HG03457 (cell line): ENCODE data around the gene ACTG1.

Experiments used
- ATAC-seq: cut with Tn5 transposase; IDR thresholded peaks from one replicate; pipeline ENCODE4 v1.9.1; 2021; ENCODE audit warnings: moderate number of reproducible peaks; ENCODE audit not compliant: unreplicated experiment

The ACTG1 gene

DNA sequence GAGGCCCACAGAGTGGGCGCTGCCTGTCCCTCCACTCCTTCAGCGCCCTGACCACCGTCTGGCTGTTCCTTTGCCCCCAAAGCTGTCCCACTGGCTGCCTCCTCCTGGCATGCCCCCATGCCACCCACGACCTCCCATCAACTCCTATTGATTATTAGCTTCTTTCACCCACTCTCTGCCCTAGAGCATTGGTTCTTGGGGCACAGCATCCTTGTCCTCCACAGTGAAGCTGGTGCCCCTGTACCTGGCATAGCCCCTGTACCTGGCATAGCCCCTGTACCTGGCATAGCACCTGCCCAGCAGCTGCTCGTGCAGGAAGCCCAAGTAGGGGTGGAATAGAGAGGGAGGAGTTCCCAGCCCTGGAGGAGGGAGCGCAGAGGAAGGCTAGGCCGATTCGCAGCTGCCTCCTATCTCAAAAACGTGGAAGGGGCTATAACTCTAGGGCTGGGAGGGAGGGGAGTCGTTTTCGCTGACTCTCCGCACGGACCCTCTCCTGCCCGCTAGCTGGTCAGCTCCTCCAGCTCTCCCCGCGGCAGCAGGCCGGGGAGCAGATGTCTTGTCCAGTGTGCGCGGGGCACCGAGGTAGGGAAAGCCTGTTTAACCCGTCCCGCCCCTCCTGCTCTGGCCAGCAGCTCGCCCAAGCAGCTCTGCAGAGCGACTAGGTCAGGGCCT lies 5.7 kb upstream of the ACTG1 start:
- ATAC-seq: no peak

DNA sequence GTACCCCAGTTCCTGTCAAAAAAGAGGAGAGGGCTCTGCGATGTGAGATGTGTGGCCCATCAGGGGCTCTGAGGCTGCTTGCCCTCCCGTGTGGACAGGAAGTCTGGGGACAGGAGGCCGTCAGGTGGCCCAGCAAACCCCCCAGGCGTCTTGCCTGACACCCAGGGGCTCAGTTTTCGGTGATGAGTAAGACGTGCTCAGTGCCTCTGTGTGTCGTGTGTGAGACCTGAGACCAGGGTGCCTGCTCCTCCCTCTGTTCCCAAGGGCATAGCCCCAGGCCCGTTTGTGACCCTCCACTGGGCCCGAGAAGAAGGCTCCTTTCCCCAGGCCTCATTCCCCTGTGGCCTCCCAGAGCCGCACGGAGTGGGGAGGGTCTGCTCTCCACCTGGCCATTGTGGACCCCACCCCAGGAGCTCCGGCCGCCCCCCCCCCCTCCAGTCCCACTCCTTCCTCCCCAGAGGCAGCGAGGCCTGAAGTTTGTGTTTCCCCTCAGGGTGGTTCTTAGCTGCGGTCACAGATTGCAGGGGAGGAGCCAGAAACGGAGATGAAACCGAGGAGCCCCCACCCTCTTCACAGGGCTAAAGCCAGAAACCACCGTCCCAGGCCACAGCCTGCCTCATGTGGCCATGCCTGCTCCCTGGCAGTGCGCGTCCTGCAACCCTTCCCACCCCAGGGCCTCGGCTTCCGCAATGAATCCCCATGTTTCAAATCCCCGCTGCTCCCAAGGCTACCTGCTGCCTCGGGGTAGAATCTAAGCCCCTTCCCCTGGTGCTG lies 4.9 kb upstream of the ACTG1 start:
- no peak for ATAC-seq

DNA sequence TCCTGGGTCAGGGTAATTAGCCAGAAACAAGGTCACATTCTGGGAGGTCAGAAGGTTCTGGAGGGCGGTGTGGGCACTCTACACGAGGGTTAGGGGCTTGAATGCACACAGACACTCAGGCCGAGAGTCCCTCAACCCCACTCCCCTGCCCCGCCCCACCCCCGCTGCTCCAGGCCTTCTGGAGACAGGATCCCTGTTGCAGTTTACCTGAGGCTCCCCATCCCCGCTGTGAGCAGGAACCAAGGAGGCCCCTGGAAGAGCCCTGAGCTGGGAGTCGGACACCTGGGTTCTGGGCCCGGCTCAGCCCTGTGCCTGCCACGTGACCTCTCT lies 4.4 kb upstream of the ACTG1 start:
- no peak for ATAC-seq

DNA sequence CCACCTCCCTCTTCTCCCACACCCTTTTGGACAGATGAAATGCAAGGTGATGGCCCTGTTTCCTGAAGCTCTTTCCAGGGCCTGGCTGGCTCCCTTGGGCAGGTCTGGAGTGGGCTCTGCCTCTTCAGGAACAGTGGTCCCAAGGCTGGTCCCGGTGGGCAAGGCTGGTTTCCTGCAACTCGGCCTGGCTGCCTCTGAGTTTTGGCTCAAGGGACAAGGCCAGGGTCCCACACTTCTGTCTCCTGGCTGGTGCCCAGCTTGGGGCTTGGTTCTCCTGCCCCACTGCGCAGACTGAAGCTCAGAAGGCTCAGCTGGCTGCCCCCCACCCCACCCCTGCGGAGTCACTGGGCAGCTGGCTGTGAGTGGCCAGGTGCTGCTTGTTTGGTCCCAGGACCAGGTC lies 3.8 kb upstream of the ACTG1 start:
- no peak for ATAC-seq

DNA sequence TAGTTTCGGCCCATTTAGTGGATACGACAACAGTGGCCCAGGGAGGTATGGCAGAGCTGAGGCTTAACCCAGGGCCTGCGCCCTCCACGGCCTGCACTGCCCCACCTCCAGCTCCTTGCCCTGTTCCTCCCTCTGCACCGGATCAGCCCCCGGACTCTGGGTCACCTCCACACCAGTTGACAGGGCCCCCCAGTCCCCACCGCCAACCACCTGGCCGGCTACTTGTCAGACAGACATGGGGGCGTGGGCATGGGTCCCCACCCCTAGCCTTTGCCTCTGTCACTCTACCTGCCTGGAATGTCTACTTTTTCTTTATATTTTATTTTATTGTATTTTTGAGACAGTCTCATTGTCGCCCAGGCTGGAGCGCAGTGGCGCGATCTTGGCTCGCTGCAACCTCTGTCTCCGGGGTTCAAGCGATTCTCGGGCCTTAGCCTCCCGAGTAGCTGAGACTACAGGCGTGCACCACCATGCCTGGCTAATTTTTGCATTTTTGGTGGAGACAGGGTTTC lies 3.0 kb upstream of the ACTG1 start:
- no peak for ATAC-seq

DNA sequence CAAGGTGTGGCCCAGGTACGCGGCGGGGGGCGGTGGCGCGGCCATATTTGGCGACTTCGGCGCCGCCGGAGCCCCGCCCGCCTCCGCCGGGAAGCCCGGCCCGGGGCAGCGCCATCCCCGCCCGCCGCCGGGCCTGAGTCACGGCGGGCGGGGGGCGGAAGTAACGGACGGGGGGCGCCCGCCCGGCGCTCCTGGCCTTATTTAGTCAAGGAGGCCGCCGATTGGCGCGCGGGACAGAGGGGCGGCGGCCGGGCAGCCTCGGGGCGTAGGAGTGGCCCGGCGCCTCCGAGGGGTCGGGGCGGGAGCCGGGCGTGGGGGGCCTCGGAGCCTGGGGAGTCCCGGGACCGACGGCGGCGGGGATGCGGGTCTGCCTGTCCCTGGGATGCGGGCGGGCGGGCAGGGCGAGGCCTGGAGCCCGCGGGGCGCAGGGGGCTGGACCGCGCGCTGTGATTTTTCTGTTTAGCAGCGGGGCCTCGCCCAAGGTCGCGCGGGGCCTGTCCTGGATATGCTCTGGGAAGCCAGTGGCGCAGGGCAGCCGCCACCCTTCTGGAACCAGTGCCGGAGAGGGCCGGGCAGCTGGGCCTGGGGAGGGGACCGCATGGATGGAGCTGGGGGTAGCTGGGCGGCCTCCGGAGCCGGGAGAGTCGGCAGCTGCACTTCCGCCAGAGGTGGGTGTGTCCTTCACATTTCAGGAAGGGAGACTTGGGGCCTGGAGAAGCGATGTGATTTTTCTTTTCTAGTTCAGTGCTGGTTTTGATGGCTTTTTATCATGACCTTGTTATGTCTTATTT lies 2.3 kb upstream of the ACTG1 start:
- no peak for ATAC-seq

DNA sequence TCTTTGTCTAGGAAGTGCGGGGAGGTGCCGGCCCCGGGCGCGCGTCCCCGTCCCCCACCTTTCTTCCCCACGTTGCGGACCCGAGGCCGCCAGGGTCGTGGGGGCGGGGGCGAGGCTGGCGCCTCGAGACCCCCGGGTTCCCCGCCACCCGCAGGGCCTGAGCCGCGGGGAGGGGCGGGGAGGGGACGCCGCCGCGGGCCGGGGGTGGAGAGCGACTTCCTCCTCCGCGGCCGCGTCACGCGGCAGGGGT lies 1.8 kb upstream of the ACTG1 start:
- ATAC-seq: no peak

DNA sequence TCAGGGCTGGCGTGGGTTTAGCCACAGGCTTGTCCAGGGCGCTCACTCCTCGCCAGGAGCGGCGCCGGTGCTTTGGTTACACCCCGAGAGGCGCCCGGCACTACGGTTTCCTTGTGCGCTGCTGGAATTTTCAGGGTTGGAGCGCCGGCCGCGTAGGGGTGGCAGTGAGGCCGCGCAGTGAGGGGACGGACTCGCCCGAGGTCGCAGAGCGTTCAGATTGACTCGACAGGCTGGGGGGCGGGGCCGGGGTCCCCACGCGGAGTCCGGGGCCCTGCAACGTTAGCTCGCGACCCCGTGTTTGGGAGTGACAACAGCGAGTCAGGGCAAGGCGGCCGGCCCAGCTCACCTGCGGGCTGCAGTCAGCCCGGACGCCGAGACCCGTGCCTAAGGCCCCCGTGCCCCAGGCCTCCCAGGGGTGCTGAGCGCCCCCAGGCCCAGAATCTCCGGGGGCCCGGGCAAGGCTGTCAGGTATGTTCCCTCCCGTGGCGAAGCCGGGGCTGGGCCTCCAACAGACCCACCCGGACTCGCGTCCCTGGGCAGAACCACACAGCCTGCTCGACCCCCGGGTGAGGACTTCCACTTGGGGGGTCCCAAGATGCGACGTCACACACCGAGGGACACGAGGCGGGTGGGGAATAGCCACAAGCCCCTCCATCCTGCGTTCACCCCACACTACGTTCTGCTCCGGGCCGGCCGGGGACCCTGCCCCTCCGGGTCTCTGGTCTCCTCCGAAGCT lies 1.3 kb upstream of the ACTG1 start:
- no peak for ATAC-seq

DNA sequence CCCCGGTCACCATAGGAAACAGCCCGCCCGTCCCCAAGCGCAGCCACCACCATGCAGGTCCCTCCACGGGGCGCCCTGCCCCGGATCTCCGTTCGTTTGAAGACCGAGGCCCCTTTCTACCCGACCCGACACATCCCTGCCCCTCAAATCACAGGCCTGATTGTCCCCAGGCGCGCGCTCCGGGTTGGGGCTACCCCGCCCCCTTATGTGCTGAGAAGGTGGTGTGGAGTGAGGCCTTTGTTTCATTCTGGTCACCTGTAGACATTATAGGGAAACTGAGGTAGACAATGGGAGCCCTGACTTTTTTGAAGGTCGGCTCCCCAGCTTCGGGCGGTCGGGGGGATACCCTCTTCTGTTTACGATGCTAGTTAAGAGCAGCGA lies 763 bp upstream of the ACTG1 start:
- no peak for ATAC-seq

DNA sequence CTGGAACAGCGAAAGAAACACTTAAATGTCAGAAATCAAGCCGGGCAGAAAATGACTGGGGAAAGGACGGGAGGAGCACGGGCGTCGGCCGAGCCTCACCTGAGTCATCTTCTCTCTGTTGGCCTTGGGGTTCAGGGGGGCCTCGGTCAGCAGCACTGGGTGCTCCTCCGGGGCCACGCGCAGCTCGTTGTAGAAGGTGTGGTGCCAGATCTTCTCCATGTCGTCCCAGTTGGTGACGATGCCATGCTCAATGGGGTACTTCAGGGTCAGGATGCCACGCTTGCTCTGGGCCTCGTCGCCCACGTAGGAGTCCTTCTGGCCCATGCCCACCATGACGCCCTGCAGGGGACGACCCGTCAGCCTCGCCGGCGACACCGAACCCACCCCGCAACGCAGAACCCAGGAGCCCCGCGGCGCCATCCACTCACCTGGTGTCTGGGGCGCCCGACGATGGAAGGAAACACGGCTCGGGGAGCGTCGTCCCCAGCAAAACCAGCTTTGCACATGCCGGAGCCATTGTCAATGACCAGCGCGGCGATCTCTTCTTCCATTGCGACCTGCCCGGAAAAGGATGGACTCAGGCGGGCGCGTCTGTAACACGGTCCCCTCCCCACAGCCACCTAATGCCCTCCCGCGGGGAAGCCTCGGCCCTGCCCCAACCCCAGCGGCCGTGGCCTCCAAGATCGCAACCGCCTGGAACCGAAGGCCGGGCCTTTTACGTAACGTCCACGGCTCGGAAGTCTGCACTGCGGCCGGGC lies 616 bp downstream of the ACTG1 start:
- ATAC-seq: peak; percentile 4

DNA sequence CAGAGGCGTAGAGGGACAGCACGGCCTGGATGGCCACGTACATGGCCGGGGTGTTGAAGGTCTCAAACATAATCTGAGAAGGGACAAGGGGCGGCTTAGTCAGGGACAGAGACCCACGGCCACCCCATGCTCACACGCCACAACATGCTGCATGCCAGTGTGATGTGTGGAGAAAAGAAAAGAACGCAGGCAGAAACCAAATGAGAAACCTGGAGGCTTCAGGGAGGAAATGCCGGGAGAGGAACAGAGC lies 1.1 kb downstream of the ACTG1 start:
- no peak for ATAC-seq

DNA sequence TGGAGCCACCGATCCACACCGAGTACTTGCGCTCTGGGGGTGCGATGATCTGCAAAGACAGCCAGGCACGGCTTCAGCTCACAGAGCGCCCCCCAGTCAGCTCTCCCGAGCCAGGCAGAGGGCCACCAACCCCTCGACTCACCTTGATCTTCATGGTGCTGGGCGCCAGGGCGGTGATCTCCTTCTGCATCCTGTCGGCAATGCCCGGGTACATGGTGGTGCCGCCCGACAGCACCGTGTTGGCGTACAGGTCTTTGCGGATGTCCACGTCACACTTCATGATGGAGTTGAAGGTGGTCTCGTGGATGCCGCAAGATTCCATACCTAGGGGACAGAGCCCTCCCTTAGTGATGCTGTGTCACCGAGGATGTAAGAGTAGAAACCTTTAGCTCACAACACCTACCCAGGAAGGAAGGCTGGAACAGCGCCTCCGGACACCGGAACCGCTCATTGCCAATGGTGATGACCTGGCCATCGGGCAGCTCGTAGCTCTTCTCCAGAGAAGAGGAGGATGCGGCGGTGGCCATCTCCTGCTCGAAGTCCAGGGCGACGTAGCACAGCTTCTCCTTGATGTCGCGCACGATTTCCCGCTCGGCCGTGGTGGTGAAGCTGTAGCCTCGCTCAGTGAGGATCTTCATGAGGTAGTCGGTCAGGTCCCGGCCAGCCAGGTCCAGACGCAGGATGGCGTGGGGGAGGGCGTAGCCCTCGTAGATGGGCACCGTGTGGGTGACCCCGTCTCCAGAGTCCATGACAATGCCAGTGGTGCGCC lies 1.6 kb downstream of the ACTG1 start:
- no peak for ATAC-seq

DNA sequence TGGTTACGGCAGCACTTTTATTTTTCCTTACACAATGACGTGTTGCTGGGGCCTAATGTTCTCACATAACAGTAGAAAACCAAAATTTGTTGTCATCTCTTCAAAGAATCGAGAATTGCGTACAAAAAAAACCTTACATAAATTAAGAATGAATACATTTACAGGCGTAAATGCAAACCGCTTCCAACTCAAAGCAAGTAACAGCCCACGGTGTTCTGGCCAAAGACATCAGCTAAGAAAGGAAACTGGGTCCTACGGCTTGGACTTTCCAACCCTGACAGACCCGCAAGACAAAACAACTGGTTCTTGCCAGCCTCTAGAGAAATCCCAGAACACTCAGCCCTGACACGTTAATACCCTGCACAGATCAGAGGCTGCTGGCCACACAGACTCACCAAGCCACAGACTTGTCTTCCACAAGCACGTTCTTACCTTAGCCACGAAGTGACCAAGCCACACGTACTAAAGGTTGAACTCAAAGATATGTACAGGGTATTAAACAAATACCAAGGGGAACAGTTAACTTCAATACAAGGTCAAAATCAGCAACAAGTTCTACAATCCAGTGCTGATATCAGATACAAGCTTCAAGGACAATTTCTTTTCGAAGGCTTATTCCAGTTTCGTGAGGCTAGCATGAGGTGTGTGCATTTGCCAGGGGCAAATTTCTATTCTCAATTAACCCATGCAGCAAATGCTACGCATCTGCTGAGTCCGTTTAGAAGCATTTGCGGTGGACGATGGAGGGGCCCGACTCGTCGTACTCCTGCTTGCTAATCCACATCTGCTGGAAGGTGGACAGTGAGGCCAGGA lies 2.4 kb downstream of the ACTG1 start:
- no peak for ATAC-seq

DNA sequence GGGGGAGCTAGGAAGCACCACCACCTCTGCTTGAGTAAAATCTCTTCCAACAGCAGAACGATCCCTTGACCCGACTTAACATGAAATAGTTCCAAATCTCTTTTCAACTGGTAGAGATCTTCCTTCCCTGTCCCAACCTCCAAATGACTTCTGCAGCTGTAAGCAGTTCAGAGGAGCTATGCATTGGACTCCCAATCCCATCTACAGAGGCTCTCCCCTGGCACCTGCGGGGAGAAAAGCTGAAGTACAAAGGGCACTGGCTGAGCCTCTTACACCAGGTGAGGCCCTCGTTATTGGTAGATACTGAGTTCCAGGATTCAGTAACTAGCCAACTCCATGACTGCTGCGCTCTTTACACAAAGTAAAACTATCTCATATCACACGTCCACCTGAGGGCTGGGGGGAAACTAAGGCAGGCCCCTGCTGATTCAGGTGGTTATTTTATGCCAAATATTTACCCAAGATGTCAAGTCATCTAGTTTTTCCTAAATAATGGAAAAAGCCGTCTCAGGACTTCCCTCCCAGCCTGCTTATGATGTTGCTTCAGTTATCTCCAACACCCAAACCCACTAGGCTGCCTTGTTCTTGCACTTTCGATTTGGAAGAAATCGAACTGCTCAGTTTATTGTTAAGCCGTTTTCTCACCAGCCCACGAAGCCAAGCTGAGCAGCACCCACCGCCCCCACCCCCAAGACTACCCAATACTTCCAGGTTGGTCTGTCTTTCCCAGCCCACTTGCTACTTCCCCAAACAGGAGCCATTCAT lies 3.2 kb downstream of the ACTG1 start:
- ATAC-seq: no peak

DNA sequence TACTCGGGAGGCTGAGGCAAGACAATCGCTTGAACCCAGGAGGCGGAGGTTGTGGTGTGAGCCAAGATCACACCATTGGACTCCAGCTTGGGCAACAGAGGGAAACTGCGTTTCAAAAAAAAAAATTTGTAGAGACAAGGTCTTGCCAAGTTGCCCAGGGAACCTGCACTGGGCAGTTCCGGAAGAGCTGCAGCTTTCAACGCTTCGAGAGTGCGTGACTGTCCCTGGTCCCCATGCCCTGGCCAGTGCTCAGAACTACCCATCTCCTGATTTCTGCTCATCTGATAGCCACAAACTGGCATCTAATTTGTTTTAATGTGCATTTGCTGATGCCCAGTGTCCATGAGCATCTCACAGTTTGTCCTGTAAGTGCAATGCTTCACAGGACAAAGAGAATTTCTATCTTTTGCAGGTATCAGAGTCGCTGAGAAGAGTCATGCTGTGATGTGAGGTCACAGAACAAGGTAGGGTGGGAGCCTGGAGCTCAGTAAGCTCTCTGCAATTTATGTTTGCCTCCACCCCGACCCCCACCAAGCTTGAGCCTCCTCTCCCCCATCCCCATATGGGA lies 3.9 kb downstream of the ACTG1 start:
- no peak for ATAC-seq

DNA sequence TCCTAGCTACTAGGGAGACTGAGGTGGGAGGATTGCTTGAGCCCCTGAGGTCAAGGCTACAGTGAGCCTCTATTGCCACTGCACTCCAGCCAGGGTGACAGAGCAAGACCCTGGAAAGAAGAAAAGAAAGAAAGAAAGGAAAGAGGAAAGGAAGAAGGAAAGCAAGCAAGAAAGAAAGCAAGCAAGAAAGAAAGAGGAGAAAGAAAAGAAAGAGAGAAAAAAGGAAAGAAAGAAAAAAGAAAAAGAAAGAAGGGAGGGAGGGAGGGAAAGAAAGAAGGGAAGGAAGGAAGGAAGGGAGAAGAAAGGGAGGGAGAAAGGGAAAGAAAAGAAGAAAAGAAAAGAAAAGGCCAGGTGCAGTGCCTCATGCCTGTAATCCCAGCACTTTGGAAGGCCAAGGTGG lies 9.0 kb downstream of the ACTG1 start:
- no peak for ATAC-seq

DNA sequence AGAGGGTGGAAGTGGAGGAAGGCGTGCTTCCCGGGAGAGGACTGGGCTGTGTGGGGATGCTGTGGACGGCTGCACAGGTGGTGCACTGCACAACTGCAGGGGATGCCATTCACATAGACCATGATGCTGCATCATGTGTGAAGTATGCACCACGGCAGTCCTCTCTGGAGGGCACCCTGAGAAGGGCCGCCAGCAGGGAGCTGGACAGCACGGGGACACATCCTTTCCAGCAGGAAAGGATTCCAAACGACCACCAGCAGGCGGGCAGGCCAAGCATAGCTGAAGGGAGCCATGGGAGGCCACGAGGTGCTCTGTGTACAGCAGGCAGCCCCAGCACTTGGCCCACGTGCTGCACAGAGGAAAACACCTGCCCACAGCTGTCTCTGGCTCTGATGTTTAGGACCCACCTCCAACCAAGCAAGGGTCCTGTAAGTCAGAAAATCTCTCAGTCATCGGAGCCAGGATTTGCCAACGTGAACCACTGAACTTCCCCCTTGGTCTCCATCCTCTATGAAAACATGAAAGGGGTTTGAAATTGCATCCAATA lies 10.1 kb downstream of the ACTG1 start:
- ATAC-seq: no peak

DNA sequence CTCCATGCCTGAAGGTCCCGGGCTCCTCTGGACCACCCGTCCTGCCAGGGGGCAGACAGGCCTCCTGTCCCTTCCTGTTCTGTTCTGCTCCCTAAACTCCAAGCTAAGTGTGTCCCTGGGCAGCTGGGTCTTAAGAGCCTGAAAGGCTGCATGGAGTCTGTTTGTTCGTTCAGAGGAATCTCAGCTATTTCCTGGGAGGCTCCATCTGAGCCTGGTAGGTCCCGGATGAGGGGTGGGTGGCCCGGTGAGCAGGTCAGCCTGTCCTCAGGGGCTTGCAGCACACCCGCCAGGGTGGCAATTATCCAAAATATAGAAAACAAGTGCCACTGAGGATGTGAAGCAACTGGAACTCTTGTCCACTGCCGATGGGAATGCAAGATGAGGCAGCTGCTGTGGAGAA lies 12.6 kb downstream of the ACTG1 start:
- no peak for ATAC-seq
